AG04449 (cell line): ENCODE measurements around the gene PROX2.

Experiments used
- CTCF ChIA-PET: fragments of 350-600 bp; formaldehyde crosslinking; extraction: SDS; loops from one replicate; lab custom pipeline; 2021; ENCODE audit warnings: antibody characterized with exemption; lab: Yijun Ruan, JAX
- POLR2A ChIA-PET: fragments of 400-600, 350-600 bp; formaldehyde crosslinking; extraction: SDS; loops from one replicate; lab custom pipeline; 2020; ENCODE audit warnings: antibody characterized with exemption, inconsistent platforms; lab: Yijun Ruan, JAX
- DNase-seq: peaks from one replicate; pipeline ENCODE4 v3.0.0-alpha.2; 2010; ENCODE audit warnings: low read depth, low spot score
- H3K4me3 ChIP-seq: 2 replicates; pipeline ENCODE4 v1.5.1; 2011; ENCODE audit warnings: low read depth, mild to moderate bottlenecking, control low read depth, low read length
- CTCF ChIP-seq: IDR thresholded peaks from one replicate; pipeline ENCODE4 v1.5.1; 2011; ENCODE audit warnings: mild to moderate bottlenecking, moderate library complexity, low read length, control low read depth, inconsistent platforms; ENCODE audit not compliant: insufficient read depth; ENCODE audit errors: missing control alignments

PROX2 gene

GRCh38 chr14:74907744-74908143, 31.8 kb upstream of the PROX2 start:
- ChIA-PET POLR2A (no interaction called here), CTCF (interaction anchor here (1.4 to 26.3 kb wide), 9 partner anchors 10 to 184 kb away, joined by 4 to 689 read pairs (median 61); partner anchors contain the start of genes DLST, PROX2 and ZC2HC1C)
- DNase-seq: no peak
- no peak overlapping the region for H3K4me3 ChIP-seq
- no peak for TF ChIP-seq CTCF

GRCh38 chr14:74906925-74907521, 31.1 kb upstream of the PROX2 start:
- DNase-seq: no peak
- TF ChIP-seq CTCF: peak; percentile 4
- H3K4me3 ChIP-seq: no peak overlapping the region
- POLR2A ChIA-PET: interaction anchor here (0.8 to 0.9 kb wide), 2 partner anchors 14 to 21 kb away, joined by 3 read pairs; no protein-coding TSS in a partner anchor
- CTCF ChIA-PET: interaction anchor here (0.6 to 26.3 kb wide), 17 partner anchors 11 to 298 kb away, joined by 3 to 689 read pairs (median 18); partner anchors contain the start of genes DLST, PROX2 and ZC2HC1C

- no peak overlapping the region for H3K4me3 ChIP-seq
- DNase-seq: no peak
- ChIA-PET CTCF (interaction anchor here (0.7 to 26.3 kb wide), 41 partner anchors 12 to 397 kb away, joined by 3 to 689 read pairs (median 4); partner anchors contain the start of genes ACYP1, DLST, LTBP2 and NEK9), POLR2A (interaction anchor here (1.5 to 1.7 kb wide), 2 partner anchors 12 to 44 kb away, joined by 3 to 8 read pairs; no protein-coding TSS in a partner anchor)
- TF ChIP-seq CTCF: peak; percentile 94
Observed at GRCh38 chr14:74905595-74906142, 29.7 kb upstream of the PROX2 start.

- ChIA-PET CTCF (interaction anchor here (0.6 to 26.3 kb wide), 35 partner anchors 8 to 398 kb away, joined by 3 to 689 read pairs (median 5); partner anchors contain the start of genes DLST, LTBP2, NEK9 and PROX2), POLR2A (interaction anchor here (1.5 to 1.7 kb wide), 2 partner anchors 11 to 43 kb away, joined by 3 to 8 read pairs; no protein-coding TSS in a partner anchor)
- no peak for DNase-seq
- no peak for TF ChIP-seq CTCF
- H3K4me3 ChIP-seq: no peak overlapping the region
Observed at GRCh38 chr14:74904635-74905503, 28.9 kb upstream of the PROX2 start.

- no peak for TF ChIP-seq CTCF
- ChIA-PET POLR2A (no interaction called here), CTCF (interaction anchor here (0.7 to 26.3 kb wide), 5 partner anchors 10 to 188 kb away, joined by 3 to 689 read pairs (median 269); partner anchors contain the start of genes DLST and PROX2)
- no peak for DNase-seq
- no peak overlapping the region for H3K4me3 ChIP-seq
Observed at GRCh38 chr14:74902941-74903705, 27.2 kb upstream of the PROX2 start.
